PC-9 (cell line): ENCODE data around the gene PANK3.

Experiments
- EZH2 ChIP-seq: fragments of 200-600 bp; sonication (generic); IDR thresholded peaks from 2 replicates; pipeline ENCODE4 v1.8.0; 2017; ENCODE audit warnings: antibody characterized with exemption, low read depth
- TF ChIP-seq, protein P1 (sequence below): fragments of 200-600 bp; sonication (generic); conservative IDR thresholded peaks from 2 replicates; pipeline ENCODE4 v1.6.1; 2017; ENCODE audit warnings: mixed run types, antibody characterized with exemption, mild to moderate bottlenecking, moderate library complexity

DNA sequence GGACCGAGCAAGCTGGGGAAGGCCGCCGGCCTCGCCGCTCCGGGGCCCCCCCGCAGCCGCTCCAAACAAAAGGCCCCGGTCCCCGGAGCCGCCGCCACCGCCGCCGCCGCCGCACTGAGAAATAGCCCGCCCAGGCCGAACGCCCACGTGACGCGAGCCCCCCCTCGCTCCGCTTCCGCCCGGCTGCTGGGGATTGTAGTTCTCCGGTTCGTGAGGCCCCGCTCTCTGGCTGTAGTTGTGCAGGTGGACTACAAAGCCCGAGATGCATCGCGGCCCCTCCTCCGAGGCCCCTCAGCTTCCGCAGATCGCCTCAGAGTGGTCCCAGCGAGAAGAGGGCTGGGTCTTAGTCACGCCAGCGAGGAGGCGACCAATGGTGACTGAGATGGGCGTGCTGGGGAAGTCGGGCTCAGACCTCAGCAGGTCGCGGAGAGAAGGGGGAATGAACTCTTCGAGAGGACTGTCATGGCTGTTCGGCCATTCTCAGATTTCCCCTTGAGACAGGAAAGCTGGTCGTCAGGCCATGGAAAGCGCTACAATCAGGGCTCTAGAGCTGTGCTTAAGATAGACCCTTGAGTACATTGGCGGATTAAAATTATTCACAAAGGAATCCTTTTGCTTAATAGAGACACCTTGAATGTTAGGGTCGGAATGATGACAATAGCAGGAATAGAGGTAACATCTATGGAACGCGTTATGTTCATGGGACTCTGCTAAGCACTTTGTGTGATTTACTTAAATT lies 489 bp upstream of the PANK3 start:
- TF ChIP-seq, protein P1, sequence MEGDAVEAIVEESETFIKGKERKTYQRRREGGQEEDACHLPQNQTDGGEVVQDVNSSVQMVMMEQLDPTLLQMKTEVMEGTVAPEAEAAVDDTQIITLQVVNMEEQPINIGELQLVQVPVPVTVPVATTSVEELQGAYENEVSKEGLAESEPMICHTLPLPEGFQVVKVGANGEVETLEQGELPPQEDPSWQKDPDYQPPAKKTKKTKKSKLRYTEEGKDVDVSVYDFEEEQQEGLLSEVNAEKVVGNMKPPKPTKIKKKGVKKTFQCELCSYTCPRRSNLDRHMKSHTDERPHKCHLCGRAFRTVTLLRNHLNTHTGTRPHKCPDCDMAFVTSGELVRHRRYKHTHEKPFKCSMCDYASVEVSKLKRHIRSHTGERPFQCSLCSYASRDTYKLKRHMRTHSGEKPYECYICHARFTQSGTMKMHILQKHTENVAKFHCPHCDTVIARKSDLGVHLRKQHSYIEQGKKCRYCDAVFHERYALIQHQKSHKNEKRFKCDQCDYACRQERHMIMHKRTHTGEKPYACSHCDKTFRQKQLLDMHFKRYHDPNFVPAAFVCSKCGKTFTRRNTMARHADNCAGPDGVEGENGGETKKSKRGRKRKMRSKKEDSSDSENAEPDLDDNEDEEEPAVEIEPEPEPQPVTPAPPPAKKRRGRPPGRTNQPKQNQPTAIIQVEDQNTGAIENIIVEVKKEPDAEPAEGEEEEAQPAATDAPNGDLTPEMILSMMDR, result no peak
- no peak for TF ChIP-seq EZH2
